Tibial nerve (tissue), 4 donors: Measurements from ENCODE around the gene SKIC8. TPM values are rescaled to one million over a fixed set of nuclear protein-coding genes. Genes with fewer than 3 reads are reported as not detected.

Source experiments
- DNase-seq, 2 donors: peaks; one replicate each; pipeline ENCODE4 v3.0.0-alpha.2; 2019; ENCODE audit warnings: low spot score in 2 of 2
- H3K27ac ChIP-seq, 4 donors: fragments of 200-600 bp; sonication (generic) in 3 of 4; one replicate each; pipeline ENCODE4 v1.5.1; 2017 to 2019; ENCODE audit warnings: mild to moderate bottlenecking in 1 of 4
- H3K27me3 ChIP-seq, 2 donors: fragments of 200-600 bp; sonication (generic) in 1 of 2; one replicate each; pipeline versions ENCODE4 v1.5.1 to v1.6.0; 2017 to 2019
- H3K36me3 ChIP-seq, 3 donors: fragments of 200-600 bp; sonication (generic); one replicate each; pipeline ENCODE4 v1.5.1; 2018 to 2019
- H3K4me1 ChIP-seq, 4 donors: fragments of 200-600 bp; sonication (generic) in 3 of 4; one replicate each; pipeline ENCODE4 v1.5.1; 2017 to 2019
- H3K4me3 ChIP-seq, 4 donors: fragments of 200-600 bp; sonication (generic) in 3 of 4; one replicate each; pipeline ENCODE4 v1.5.1; 2017 to 2019; ENCODE audit warnings: mild to moderate bottlenecking in 1 of 4, moderate library complexity in 1 of 4
- H3K9me3 ChIP-seq, 4 donors: fragments of 200-600 bp; sonication (generic) in 3 of 4; one replicate each; pipeline ENCODE4 v1.5.1; 2017 to 2019
- EP300 ChIP-seq, 2 donors: sonication (generic); formaldehyde crosslinking; IDR thresholded peaks; one replicate each; pipeline ENCODE4 v1.6.1; 2017; ENCODE audit warnings: antibody characterized with exemption in 2 of 2, mild to moderate bottlenecking in 1 of 2
- POLR2A ChIP-seq, 2 donors: fragments of 450-650 bp; IDR thresholded peaks; one replicate each; pipeline ENCODE4 v1.6.1; 2017; ENCODE audit warnings: antibody characterized with exemption in 2 of 2, mild to moderate bottlenecking in 2 of 2, moderate library complexity in 2 of 2
- WGBS, 2 donors: methylation state at CpG; one replicate each; pipeline ENCODE4 v1.1.5; 2018; 5-methylcytosine and 5-hydroxymethylcytosine counted together
- total RNA-seq, 4 donors: library from RNA; depleted of rRNA; stranded (reverse); fragments of >200 nt; gene quantifications; one replicate each; pipeline ENCODE4 v1.1.0, GENCODE V29; 2016
- TF ChIP-seq, protein P1 (sequence below), 5 experiments: fragments of 200-600 bp in 3 of 5; fragments of 450-650 bp in 2 of 5; sonication (generic) in 3 of 5; IDR thresholded peaks; one replicate each; pipeline ENCODE4 v1.5.1; 2016 to 2019; ENCODE audit warnings: antibody characterized with exemption in 5 of 5, mild to moderate bottlenecking in 3 of 5, moderate library complexity in 2 of 5

The SKIC8 gene
- total RNA-seq, 4 donors from 2014 or later = 50.3 to 75.1 (median 55.5) TPM

DNA sequence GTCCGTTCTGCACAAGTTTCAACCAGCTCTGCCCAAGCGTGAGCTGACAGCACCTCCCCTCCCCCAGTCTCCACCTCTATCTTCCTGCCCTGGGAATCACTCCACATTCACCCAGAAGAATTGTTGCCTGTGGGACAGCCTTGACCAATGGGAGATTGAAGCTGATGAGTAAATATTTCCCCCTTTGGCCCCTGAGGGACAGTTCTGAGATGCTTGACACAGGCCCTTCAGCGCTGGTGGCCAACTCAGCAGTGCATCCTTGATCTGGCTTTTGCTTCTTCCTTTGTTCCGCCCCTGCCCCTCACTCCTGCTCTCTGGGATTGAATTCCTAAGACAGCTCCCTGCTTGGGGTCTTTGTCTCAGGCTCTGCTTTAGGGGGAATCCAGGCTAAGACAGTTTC, 13.1 kb upstream of the SKIC8 start:
- H3K9me3 ChIP-seq = no peaks in the 10 kb centered on the region
- H3K36me3 ChIP-seq = no peaks in the 10 kb centered on the region
- H3K27ac ChIP-seq = no peak overlapping the region
- no peaks in the 10 kb centered on the region for H3K27me3 ChIP-seq
- WGBS, 2 donors = 71% methylated on average over 4 of the region's 4 CpGs
- no peak overlapping the region for H3K4me3 ChIP-seq
- TF ChIP-seq POLR2A (IDR thresholded peaks at IDR 0.05) (no peak), EP300 (IDR thresholded peaks at IDR 0.05) (no peak)
- TF ChIP-seq, protein P1, sequence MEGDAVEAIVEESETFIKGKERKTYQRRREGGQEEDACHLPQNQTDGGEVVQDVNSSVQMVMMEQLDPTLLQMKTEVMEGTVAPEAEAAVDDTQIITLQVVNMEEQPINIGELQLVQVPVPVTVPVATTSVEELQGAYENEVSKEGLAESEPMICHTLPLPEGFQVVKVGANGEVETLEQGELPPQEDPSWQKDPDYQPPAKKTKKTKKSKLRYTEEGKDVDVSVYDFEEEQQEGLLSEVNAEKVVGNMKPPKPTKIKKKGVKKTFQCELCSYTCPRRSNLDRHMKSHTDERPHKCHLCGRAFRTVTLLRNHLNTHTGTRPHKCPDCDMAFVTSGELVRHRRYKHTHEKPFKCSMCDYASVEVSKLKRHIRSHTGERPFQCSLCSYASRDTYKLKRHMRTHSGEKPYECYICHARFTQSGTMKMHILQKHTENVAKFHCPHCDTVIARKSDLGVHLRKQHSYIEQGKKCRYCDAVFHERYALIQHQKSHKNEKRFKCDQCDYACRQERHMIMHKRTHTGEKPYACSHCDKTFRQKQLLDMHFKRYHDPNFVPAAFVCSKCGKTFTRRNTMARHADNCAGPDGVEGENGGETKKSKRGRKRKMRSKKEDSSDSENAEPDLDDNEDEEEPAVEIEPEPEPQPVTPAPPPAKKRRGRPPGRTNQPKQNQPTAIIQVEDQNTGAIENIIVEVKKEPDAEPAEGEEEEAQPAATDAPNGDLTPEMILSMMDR (IDR thresholded peaks at IDR 0.05) = no peak
- no peak for DNase-seq
- H3K4me1 ChIP-seq = peaks cover 0 to 17% (median 3%) of the 10 kb centered on the region in 4 donors

DNA sequence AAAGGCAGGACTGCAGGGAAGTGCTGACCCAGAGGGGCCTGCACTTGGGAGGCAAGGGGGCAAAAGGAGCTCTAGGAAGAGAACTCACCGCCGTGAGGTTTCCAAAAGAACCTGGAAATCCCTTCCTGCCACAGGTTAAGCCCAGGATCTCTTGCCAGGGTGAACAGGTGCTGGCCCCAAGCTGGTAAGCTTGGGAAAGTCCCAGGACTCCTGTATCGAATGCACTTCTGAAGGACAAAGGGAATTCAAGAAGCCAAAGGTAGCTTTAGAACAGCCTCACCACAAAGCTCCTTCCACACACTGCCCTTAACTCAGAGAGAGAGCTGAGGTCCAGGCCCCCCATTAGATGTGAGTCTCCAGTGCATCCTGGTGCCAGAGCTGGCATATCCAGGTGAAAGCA, 11.9 kb upstream of the SKIC8 start:
- no peak for TF ChIP-seq POLR2A (IDR thresholded peaks at IDR 0.05)
- TF ChIP-seq EP300 (IDR thresholded peaks at IDR 0.05) = no peak
- TF ChIP-seq, protein P1 (IDR thresholded peaks at IDR 0.05) = no peak
- Histone ChIP-seq H3K4me3 (no peak overlapping the region), H3K4me1 (peaks cover 0 to 16% (median 3%) of the 10 kb centered on the region in 4 donors), H3K27ac (no peak overlapping the region), H3K27me3 (no peaks in the 10 kb centered on the region), H3K36me3 (no peaks in the 10 kb centered on the region), H3K9me3 (no peaks in the 10 kb centered on the region)
- no peak for DNase-seq
- WGBS, 2 donors = 85% methylated on average over 3 of the region's 3 CpGs

DNA sequence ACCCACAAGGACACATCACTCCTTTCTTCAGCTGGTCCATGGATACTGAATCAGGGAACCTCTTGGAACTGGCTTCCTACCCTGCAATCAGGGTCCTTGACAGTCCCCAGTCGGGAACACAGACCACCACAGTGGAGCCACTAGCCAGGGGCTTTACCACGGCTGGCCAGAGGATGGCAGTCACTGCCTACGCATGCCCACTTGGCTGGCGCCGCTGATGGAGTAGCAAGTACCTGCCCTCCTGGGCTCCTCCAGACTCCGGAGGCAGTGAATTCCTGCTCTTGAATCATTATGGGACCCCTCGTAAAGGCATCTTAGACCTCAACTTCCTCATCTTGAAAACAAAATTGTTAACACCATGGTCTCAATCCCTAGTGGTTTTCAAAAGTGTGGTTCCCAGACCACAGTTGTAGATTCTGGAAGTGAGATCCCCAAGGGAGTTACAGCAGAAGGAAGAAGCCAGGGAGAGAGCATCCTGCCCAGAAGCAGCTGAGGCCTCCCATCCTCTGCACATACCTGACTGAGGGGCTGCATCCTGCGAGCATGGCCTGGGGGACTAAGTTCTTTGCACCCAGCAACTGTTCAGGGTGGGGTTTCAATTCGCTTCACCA, 9.1 kb upstream of the SKIC8 start:
- TF ChIP-seq, protein P1 (IDR thresholded peaks at IDR 0.05) = peak; percentile 72 to 88 (median 81)
- TF ChIP-seq EP300 (IDR thresholded peaks at IDR 0.05) (no peak), POLR2A (IDR thresholded peaks at IDR 0.05) (no peak)
- peak; percentile 51 to 61 for DNase-seq
- H3K4me1 ChIP-seq = peaks cover 0 to 15% (median 3%) of the 10 kb centered on the region in 4 donors
- WGBS, 2 donors = 22 to 51% methylated on average over 4 to 9 of the region's 9 CpGs
- no peaks in the 10 kb centered on the region for H3K9me3 ChIP-seq
- H3K36me3 ChIP-seq = no peaks in the 10 kb centered on the region
- H3K27ac ChIP-seq = no peak overlapping the region
- H3K27me3 ChIP-seq = peaks cover 0 to 6% of the 10 kb centered on the region in 2 donors
- H3K4me3 ChIP-seq = no peak overlapping the region

DNA sequence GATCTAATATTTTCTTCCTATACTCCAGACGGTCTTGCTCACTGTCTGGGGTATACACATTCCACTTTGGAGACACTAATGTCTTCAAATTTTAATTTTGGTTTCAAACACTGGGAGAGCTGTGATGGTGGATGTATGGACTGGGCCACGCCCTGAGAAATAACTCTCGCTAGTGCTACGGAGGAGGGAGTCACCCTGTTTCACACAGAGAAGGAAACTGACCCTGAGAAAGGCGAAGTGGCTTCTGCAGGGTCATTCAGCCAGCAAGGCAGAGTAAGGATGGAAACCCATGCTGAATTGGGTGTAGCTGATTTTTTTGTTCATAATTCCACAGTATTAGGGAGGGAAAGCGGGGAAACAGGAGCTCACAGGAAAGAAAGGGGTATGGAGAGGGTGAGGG, 8.6 kb upstream of the SKIC8 start:
- Histone ChIP-seq H3K4me3 (no peak overlapping the region), H3K4me1 (peaks cover 0 to 15% (median 3%) of the 10 kb centered on the region in 4 donors), H3K27ac (no peak overlapping the region), H3K9me3 (no peaks in the 10 kb centered on the region), H3K27me3 (peaks cover 0 to 6% of the 10 kb centered on the region in 2 donors), H3K36me3 (no peaks in the 10 kb centered on the region)
- TF ChIP-seq, protein P1 (IDR thresholded peaks at IDR 0.05) = no peak
- TF ChIP-seq POLR2A (IDR thresholded peaks at IDR 0.05) (no peak), EP300 (IDR thresholded peaks at IDR 0.05) (no peak)
- 43 to 45% methylated on average over 6 of the region's 6 CpGs for WGBS, 2 donors
- no peak for DNase-seq

DNA sequence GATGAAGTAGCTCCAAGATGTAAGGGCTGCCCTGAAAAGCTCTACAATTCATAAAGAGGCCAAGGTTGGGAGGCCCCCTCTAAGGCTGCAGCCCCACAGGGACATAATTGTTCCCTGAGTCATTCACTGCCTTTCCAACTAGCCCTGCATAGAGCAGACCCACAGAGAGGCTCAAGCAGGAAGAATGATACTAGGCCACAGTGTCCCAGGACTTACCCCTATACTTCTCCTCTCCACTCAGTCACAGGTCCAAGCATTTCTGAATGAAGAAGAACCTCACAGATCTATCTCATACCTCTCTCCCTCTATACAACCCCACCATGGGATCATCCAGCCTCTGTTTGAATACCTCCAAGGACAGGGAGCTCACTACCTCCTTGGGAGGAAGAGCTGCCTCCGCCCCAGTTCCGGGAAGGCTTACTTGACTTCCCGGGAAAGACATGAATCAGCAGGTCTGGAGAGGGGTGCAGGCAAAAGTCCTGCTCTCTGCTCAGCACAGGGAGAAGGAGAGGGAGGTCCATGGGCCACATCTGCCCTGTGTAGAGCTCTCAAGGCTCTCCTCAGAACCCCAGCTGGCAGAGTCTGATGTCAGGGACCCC, 6.9 kb upstream of the SKIC8 start:
- Histone ChIP-seq H3K27me3 (peaks cover 0 to 6% of the 10 kb centered on the region in 2 donors), H3K36me3 (no peaks in the 10 kb centered on the region), H3K9me3 (no peaks in the 10 kb centered on the region), H3K27ac (peak overlapping the region in 2 of 4 donors; percentile 19 to 61), H3K4me3 (no peak overlapping the region), H3K4me1 (peaks cover 0 to 22% (median 3%) of the 10 kb centered on the region in 4 donors)
- TF ChIP-seq EP300 (IDR thresholded peaks at IDR 0.05) = no peak
- TF ChIP-seq, protein P1 (IDR thresholded peaks at IDR 0.05) = no peak
- no peak for TF ChIP-seq POLR2A (IDR thresholded peaks at IDR 0.05)
- 32 to 45% methylated on average over 3 of the region's 3 CpGs for WGBS, 2 donors
- DNase-seq = no peak
